Neural progenitor cell (in vitro differentiated cells): ENCODE measurements around the gene VWA8. TPM values are rescaled to one million over a fixed set of nuclear protein-coding genes. Genes with fewer than 3 reads are reported as not detected.

ENCODE experiments used
- DNase-seq: peaks from one replicate; pipeline ENCODE4 v3.0.0-alpha.2; 2016; ENCODE audit warnings: low spot score
- H2AFZ ChIP-seq: fragments of 200-600 bp; sonication (generic); replicated peaks from 2 replicates; pipeline ENCODE4 v1.6.1; 2016; ENCODE audit warnings: antibody characterized with exemption
- H3F3A ChIP-seq: fragments of 200-600 bp; sonication (generic); 2 replicates; pipeline ENCODE4 v1.6.1; 2016; ENCODE audit warnings: antibody characterized with exemption, low read depth
- H3K27ac ChIP-seq: fragments of 200-600 bp; sonication (generic); 2 replicates; pipeline ENCODE4 v1.5.1; 2016; ENCODE audit warnings: mild to moderate bottlenecking
- H3K27me3 ChIP-seq: fragments of 200-600 bp; sonication (generic); 2 replicates; pipeline ENCODE4 v1.6.1; 2016; ENCODE audit warnings: mild to moderate bottlenecking, moderate library complexity
- H3K36me3 ChIP-seq: fragments of 200-600 bp; sonication (generic); 2 replicates; pipeline ENCODE4 v1.5.1; 2016
- H3K4me1 ChIP-seq: fragments of 200-600 bp; sonication (generic); 2 replicates; pipeline ENCODE4 v1.6.1; 2016; ENCODE audit warnings: mixed run types
- H3K4me2 ChIP-seq: fragments of 200-600 bp; sonication (generic); 2 replicates; pipeline ENCODE4 v1.6.1; 2016
- H3K4me3 ChIP-seq: fragments of 200-600 bp; sonication (generic); 2 replicates; pipeline ENCODE4 v1.5.1; 2016
- H3K79me2 ChIP-seq: fragments of 200-600 bp; sonication (generic); 2 replicates; pipeline ENCODE4 v1.6.1; 2016; ENCODE audit warnings: low read depth
- H3K9ac ChIP-seq: fragments of 200-600 bp; sonication (generic); 2 replicates; pipeline ENCODE4 v1.6.1; 2016
- H3K9me3 ChIP-seq: fragments of 200-600 bp; sonication (generic); 2 replicates; pipeline ENCODE4 v1.5.1; 2016; ENCODE audit warnings: low read depth
- H4K20me1 ChIP-seq: fragments of 200-600 bp; sonication (generic); 2 replicates; pipeline ENCODE4 v1.6.1; 2016; ENCODE audit warnings: low read depth
- H3K27ac Mint-ChIP-seq: 3 replicates; pipeline ENCODE4 v1.8.0; 2021; ENCODE audit warnings: mixed read lengths
- H3K27me3 Mint-ChIP-seq: 2 replicates; pipeline ENCODE4 v1.8.0; 2022; ENCODE audit warnings: low read depth, mild to moderate bottlenecking, inconsistent platforms, moderate library complexity, mixed read lengths; ENCODE audit not compliant: insufficient read depth
- H3K36me3 Mint-ChIP-seq: 3 replicates; pipeline ENCODE4 v1.8.0; 2021; ENCODE audit warnings: mixed read lengths
- H3K4me1 Mint-ChIP-seq: 3 replicates; pipeline ENCODE4 v1.8.0; 2021; ENCODE audit warnings: mixed read lengths
- H3K4me3 Mint-ChIP-seq: 3 replicates; pipeline ENCODE4 v1.8.0; 2021; ENCODE audit warnings: mild to moderate bottlenecking, moderate library complexity, mixed read lengths
- H3K9me3 Mint-ChIP-seq: 3 replicates; pipeline ENCODE4 v1.8.0; 2020; ENCODE audit warnings: mixed read lengths
- CTCF ChIP-seq: fragments of 200-600 bp; sonication (generic); IDR thresholded peaks from 2 replicates; pipeline ENCODE4 v1.5.1; 2017; ENCODE audit warnings: antibody characterized with exemption, mild to moderate bottlenecking
- EZH2 ChIP-seq: fragments of 200-600 bp; sonication (generic); IDR thresholded peaks from 2 replicates; pipeline ENCODE4 v1.6.1; 2017; ENCODE audit warnings: antibody characterized with exemption, mild to moderate bottlenecking, moderate library complexity
- EZH2phosphoT487 ChIP-seq: fragments of 200-600 bp; sonication (generic); IDR thresholded peaks from 2 replicates; pipeline ENCODE4 v1.6.1; 2017; ENCODE audit warnings: antibody characterized with exemption
- total RNA-seq: library from RNA; depleted of rRNA; stranded (reverse); fragments of >200 nt; gene quantifications from 2 replicates; pipeline ENCODE4 v1.2.3, GENCODE V29; 2015; ENCODE audit warnings: low replicate concordance

Gene VWA8
- total RNA-seq, 1 donor from 2014 or later, result 12.6 TPM

GRCh38 chr13:41549491-41549890 is 411.4 kb downstream of the VWA8 start:
- Histone ChIP-seq H3K9me3 (no peaks in the 10 kb centered on the region), H4K20me1 (no peaks in the 10 kb centered on the region), H3K4me3 (no peak overlapping the region), H3K4me2 (no peak overlapping the region), H3F3A (no peaks in the 10 kb centered on the region), H2AFZ (no peak overlapping the region), H3K36me3 (no peaks in the 10 kb centered on the region), H3K4me1 (no peaks in the 10 kb centered on the region), H3K9ac (no peak overlapping the region), H3K27ac (no peak overlapping the region), H3K27me3 (no peaks in the 10 kb centered on the region), H3K79me2 (no peaks in the 10 kb centered on the region)
- no peaks in the 10 kb centered on the region for H3K36me3 Mint-ChIP-seq
- no peak for DNase-seq
- no peak for TF ChIP-seq EZH2
- no peak for TF ChIP-seq EZH2phosphoT487
- TF ChIP-seq CTCF, result no peak
- H3K27ac Mint-ChIP-seq, result peak overlapping the region; percentile 66
- H3K4me3 Mint-ChIP-seq, result no peak overlapping the region
- peaks cover 18% of the 10 kb centered on the region for H3K9me3 Mint-ChIP-seq
- peaks cover 51% of the 10 kb centered on the region for H3K4me1 Mint-ChIP-seq
- H3K27me3 Mint-ChIP-seq, result peaks cover 19% of the 10 kb centered on the region

GRCh38 chr13:41548910-41549309 is 412.0 kb downstream of the VWA8 start:
- no peak overlapping the region for H3K4me2 ChIP-seq
- Mint-ChIP-seq H3K36me3 (peaks cover 4% of the 10 kb centered on the region), H3K27ac (peak overlapping the region; percentile 66), H3K9me3 (peaks cover 20% of the 10 kb centered on the region), H3K27me3 (peaks cover 18% of the 10 kb centered on the region), H3K4me1 (peaks cover 53% of the 10 kb centered on the region), H3K4me3 (peak overlapping the region; percentile 24)
- no peak overlapping the region for H3K27ac ChIP-seq
- TF ChIP-seq EZH2, result no peak
- TF ChIP-seq CTCF, result no peak
- no peak for TF ChIP-seq EZH2phosphoT487
- no peaks in the 10 kb centered on the region for H3K4me1 ChIP-seq
- H2AFZ ChIP-seq, result no peak overlapping the region
- H3K9ac ChIP-seq, result no peak overlapping the region
- no peak for DNase-seq
- no peaks in the 10 kb centered on the region for H3K9me3 ChIP-seq
- H3F3A ChIP-seq, result no peaks in the 10 kb centered on the region
- H3K36me3 ChIP-seq, result no peaks in the 10 kb centered on the region
- H3K4me3 ChIP-seq, result no peak overlapping the region
- no peaks in the 10 kb centered on the region for H4K20me1 ChIP-seq
- no peaks in the 10 kb centered on the region for H3K27me3 ChIP-seq
- no peaks in the 10 kb centered on the region for H3K79me2 ChIP-seq

- no peaks in the 10 kb centered on the region for H3K4me1 ChIP-seq
- H3K9me3 ChIP-seq, result no peaks in the 10 kb centered on the region
- H3K4me2 ChIP-seq, result no peak overlapping the region
- no peaks in the 10 kb centered on the region for H3K36me3 ChIP-seq
- no peak overlapping the region for H3K4me3 ChIP-seq
- H3F3A ChIP-seq, result no peaks in the 10 kb centered on the region
- Mint-ChIP-seq H3K4me1 (peaks cover 54% of the 10 kb centered on the region), H3K27ac (peak overlapping the region; percentile 88), H3K36me3 (peaks cover 4% of the 10 kb centered on the region), H3K4me3 (peak overlapping the region; percentile 26), H3K27me3 (peaks cover 20% of the 10 kb centered on the region), H3K9me3 (peaks cover 24% of the 10 kb centered on the region)
- DNase-seq, result no peak
- no peaks in the 10 kb centered on the region for H3K27me3 ChIP-seq
- H4K20me1 ChIP-seq, result no peaks in the 10 kb centered on the region
- H3K9ac ChIP-seq, result no peak overlapping the region
- H3K79me2 ChIP-seq, result no peaks in the 10 kb centered on the region
- TF ChIP-seq EZH2phosphoT487, result no peak
- no peak for TF ChIP-seq EZH2
- TF ChIP-seq CTCF, result no peak
- peak overlapping the region; percentile 39 for H2AFZ ChIP-seq
- no peak overlapping the region for H3K27ac ChIP-seq
Observed at GRCh38 chr13:41548031-41548430, 412.9 kb downstream of the VWA8 start.
